Effector memory CD4-positive, alpha-beta T cell (primary cell): ENCODE measurements around the gene FAM193A.
"Not testable (repeated sequence)": the region's sequence is repeated elsewhere in the genome, so short reads cannot be mapped to it uniquely, and the experiment has no call there.

ENCODE experiments used
- DNase-seq, 3 donors: peaks; one replicate each; pipeline ENCODE4 v3.0.0-alpha.2; 2020
- H3K27ac ChIP-seq: 2 replicates; pipeline ENCODE4 v1.7.0; 2013; ENCODE audit warnings: mild to moderate bottlenecking, low read length, moderate library complexity; ENCODE audit not compliant: insufficient read depth, poor library complexity, severe bottlenecking
- H3K27me3 ChIP-seq: replicated peaks from 2 replicates; pipeline ENCODE4 v1.7.0; 2013; ENCODE audit warnings: mild to moderate bottlenecking, low read length; ENCODE audit not compliant: insufficient read depth, control insufficient read depth, poor library complexity, severe bottlenecking
- H3K36me3 ChIP-seq: 2 replicates; pipeline ENCODE4 v1.7.0; 2013; ENCODE audit warnings: mild to moderate bottlenecking, low read length, moderate library complexity; ENCODE audit not compliant: control insufficient read depth, insufficient read depth
- H3K4me1 ChIP-seq: 2 replicates; pipeline ENCODE4 v1.7.0; 2013; ENCODE audit warnings: low read length, mild to moderate bottlenecking; ENCODE audit not compliant: control insufficient read depth, insufficient read depth, poor library complexity, severe bottlenecking
- H3K4me3 ChIP-seq: 2 replicates; pipeline ENCODE4 v1.7.0; 2013; ENCODE audit warnings: low read length, low read depth, mild to moderate bottlenecking; ENCODE audit not compliant: insufficient read depth, poor library complexity, severe bottlenecking
- H3K9me3 ChIP-seq: 2 replicates; pipeline ENCODE4 v1.7.0; 2013; ENCODE audit warnings: mild to moderate bottlenecking, low read length, moderate library complexity; ENCODE audit not compliant: control insufficient read depth

Gene FAM193A

GRCh38 chr4:2500547-2500946 is 35.9 kb upstream of the FAM193A start:
- H3K36me3 ChIP-seq, result peaks cover 66% of the 10 kb centered on the region
- DNase-seq, result no peak
- H3K27me3 ChIP-seq, result no peaks in the 10 kb centered on the region
- H3K4me3 ChIP-seq, result no peak overlapping the region
- H3K27ac ChIP-seq, result no peak overlapping the region
- no peaks in the 10 kb centered on the region for H3K4me1 ChIP-seq
- H3K9me3 ChIP-seq, result no peaks in the 10 kb centered on the region

GRCh38 chr4:2501034-2501594 is 35.3 kb upstream of the FAM193A start:
- Histone ChIP-seq H3K9me3 (no peaks in the 10 kb centered on the region), H3K36me3 (peaks cover 63% of the 10 kb centered on the region), H3K4me3 (no peak overlapping the region), H3K4me1 (no peaks in the 10 kb centered on the region), H3K27ac (no peak overlapping the region), H3K27me3 (no peaks in the 10 kb centered on the region)
- DNase-seq, result no peak

- H3K4me3 ChIP-seq, result no peak overlapping the region
- H3K9me3 ChIP-seq, result no peaks in the 10 kb centered on the region
- H3K4me1 ChIP-seq, result no peaks in the 10 kb centered on the region
- DNase-seq, result no peak
- no peak overlapping the region for H3K27ac ChIP-seq
- H3K36me3 ChIP-seq, result peaks cover 46% of the 10 kb centered on the region
- no peaks in the 10 kb centered on the region for H3K27me3 ChIP-seq
Measured at GRCh38 chr4:2503809-2504208, 32.6 kb upstream of the FAM193A start.

- no peak overlapping the region for H3K4me3 ChIP-seq
- DNase-seq, result no peak
- H3K9me3 ChIP-seq, result no peaks in the 10 kb centered on the region
- H3K27me3 ChIP-seq, result no peaks in the 10 kb centered on the region
- peaks cover 38% of the 10 kb centered on the region for H3K36me3 ChIP-seq
- H3K27ac ChIP-seq, result no peak overlapping the region
- no peaks in the 10 kb centered on the region for H3K4me1 ChIP-seq
Measured at GRCh38 chr4:2507259-2507658, 29.2 kb upstream of the FAM193A start.

- Histone ChIP-seq H3K9me3 (no peaks in the 10 kb centered on the region), H3K27me3 (no peaks in the 10 kb centered on the region), H3K36me3 (peaks cover 42% of the 10 kb centered on the region), H3K4me3 (no peak overlapping the region), H3K4me1 (no peaks in the 10 kb centered on the region), H3K27ac (no peak overlapping the region)
- no peak for DNase-seq
Measured at GRCh38 chr4:2507855-2508254, 28.6 kb upstream of the FAM193A start.

- no peaks in the 10 kb centered on the region for H3K9me3 ChIP-seq
- DNase-seq, result no peak
- peaks cover 64% of the 10 kb centered on the region for H3K36me3 ChIP-seq
- H3K27ac ChIP-seq, result no peak overlapping the region
- H3K4me3 ChIP-seq, result no peak overlapping the region
- H3K4me1 ChIP-seq, result no peaks in the 10 kb centered on the region
- H3K27me3 ChIP-seq, result no peaks in the 10 kb centered on the region
Measured at GRCh38 chr4:2510351-2511259, 25.8 kb upstream of the FAM193A start.

GRCh38 chr4:2511645-2512131 is 24.8 kb upstream of the FAM193A start:
- Histone ChIP-seq H3K27ac (no peak overlapping the region), H3K4me3 (no peak overlapping the region), H3K9me3 (no peaks in the 10 kb centered on the region), H3K36me3 (peaks cover 69% of the 10 kb centered on the region), H3K4me1 (no peaks in the 10 kb centered on the region), H3K27me3 (no peaks in the 10 kb centered on the region)
- DNase-seq, result no peak

- DNase-seq, result no peak
- no peak overlapping the region for H3K4me3 ChIP-seq
- H3K4me1 ChIP-seq, result no peaks in the 10 kb centered on the region
- H3K27me3 ChIP-seq, result no peaks in the 10 kb centered on the region
- H3K36me3 ChIP-seq, result peaks cover 65% of the 10 kb centered on the region
- no peak overlapping the region for H3K27ac ChIP-seq
- no peaks in the 10 kb centered on the region for H3K9me3 ChIP-seq
Measured at GRCh38 chr4:2512396-2513135, 23.9 kb upstream of the FAM193A start.

- H3K4me3 ChIP-seq, H3K9me3 ChIP-seq, H3K4me1 ChIP-seq, H3K27ac ChIP-seq, DNase-seq, H3K27me3 ChIP-seq: not testable (repeated sequence)
- H3K36me3 ChIP-seq, result peaks cover 60% of the 10 kb centered on the region
Measured at GRCh38 chr4:2514193-2514592, 22.3 kb upstream of the FAM193A start.

- not testable (repeated sequence) for H3K4me3 ChIP-seq, H3K27me3 ChIP-seq, DNase-seq, H3K9me3 ChIP-seq, H3K27ac ChIP-seq, H3K4me1 ChIP-seq
- H3K36me3 ChIP-seq, result peaks cover 53% of the 10 kb centered on the region
Measured at GRCh38 chr4:2514944-2515343, 21.5 kb upstream of the FAM193A start.
